ENCODE results near the gene ATP6V1G3. TPM values are rescaled to one million over a fixed set of nuclear protein-coding genes. Genes with fewer than 3 reads are reported as not detected.

ATP6V1G3 gene
- total RNA-seq, 4 donors from 2014 or later, result not detected

GRCh38 chr1:198575798-198576641 is 35.5 kb upstream of the ATP6V1G3 start:
- no peak overlapping the region for H3K4me3 ChIP-seq
- H3K4me1 ChIP-seq, result no peaks in the 10 kb centered on the region
- TF ChIP-seq CTCF (IDR thresholded peaks at IDR 0.05) (no peak), EP300 (IDR thresholded peaks at IDR 0.05) (no peak), POLR2A (IDR thresholded peaks at IDR 0.05) (no peak), POLR2AphosphoS5 (IDR thresholded peaks at IDR 0.05) (no peak)
- 90% methylated on average over 2 of the region's 2 CpGs for WGBS
- no peak overlapping the region for H3K27ac ChIP-seq
- no peak for DNase-seq (ENCODE audit: low spot score in 2 of 2)
- H3K36me3 ChIP-seq, result no peaks in the 10 kb centered on the region
- peaks cover 3% of the 10 kb centered on the region for H3K9me3 ChIP-seq
- no peaks in the 10 kb centered on the region for H3K27me3 ChIP-seq

GRCh38 chr1:198575292-198575691 is 34.8 kb upstream of the ATP6V1G3 start:
- Histone ChIP-seq H3K27ac (no peak overlapping the region), H3K36me3 (no peaks in the 10 kb centered on the region), H3K9me3 (no peaks in the 10 kb centered on the region), H3K4me3 (no peak overlapping the region), H3K4me1 (no peaks in the 10 kb centered on the region), H3K27me3 (no peaks in the 10 kb centered on the region)
- WGBS, result 61% methylated on average over 1 of the region's 1 CpG
- no peak for TF ChIP-seq POLR2A (IDR thresholded peaks at IDR 0.05)
- TF ChIP-seq EP300 (IDR thresholded peaks at IDR 0.05), result no peak
- no peak for TF ChIP-seq POLR2AphosphoS5 (IDR thresholded peaks at IDR 0.05)
- no peak for TF ChIP-seq CTCF (IDR thresholded peaks at IDR 0.05)
- no peak for DNase-seq (ENCODE audit: low spot score in 2 of 2)

- Histone ChIP-seq H3K36me3 (no peaks in the 10 kb centered on the region), H3K9me3 (no peaks in the 10 kb centered on the region), H3K4me1 (no peaks in the 10 kb centered on the region), H3K4me3 (no peak overlapping the region), H3K27ac (no peak overlapping the region), H3K27me3 (no peaks in the 10 kb centered on the region)
- no peak for DNase-seq (ENCODE audit: low spot score in 2 of 2)
- WGBS, result 89% methylated on average over 1 of the region's 1 CpG
- TF ChIP-seq CTCF (IDR thresholded peaks at IDR 0.05) (no peak), EP300 (IDR thresholded peaks at IDR 0.05) (no peak), POLR2A (IDR thresholded peaks at IDR 0.05) (no peak), POLR2AphosphoS5 (IDR thresholded peaks at IDR 0.05) (no peak)
These were observed 33.8 kb upstream of the ATP6V1G3 start for GRCh38 chr1:198574325-198574724.

- no peaks in the 10 kb centered on the region for H3K4me1 ChIP-seq
- no peaks in the 10 kb centered on the region for H3K9me3 ChIP-seq
- H3K27me3 ChIP-seq, result no peaks in the 10 kb centered on the region
- no peaks in the 10 kb centered on the region for H3K36me3 ChIP-seq
- DNase-seq (ENCODE audit: low spot score in 2 of 2), result no peak
- H3K27ac ChIP-seq, result no peak overlapping the region
- TF ChIP-seq POLR2AphosphoS5 (IDR thresholded peaks at IDR 0.05) (no peak), EP300 (IDR thresholded peaks at IDR 0.05) (no peak), POLR2A (IDR thresholded peaks at IDR 0.05) (no peak), CTCF (IDR thresholded peaks at IDR 0.05) (no peak)
- H3K4me3 ChIP-seq, result no peak overlapping the region
- 82% methylated on average over 1 of the region's 1 CpG for WGBS
These were observed 24.2 kb upstream of the ATP6V1G3 start for GRCh38 chr1:198564716-198565115.

GRCh38 chr1:198564157-198564556 is 23.7 kb upstream of the ATP6V1G3 start:
- H3K27me3 ChIP-seq, result no peaks in the 10 kb centered on the region
- no peaks in the 10 kb centered on the region for H3K36me3 ChIP-seq
- H3K9me3 ChIP-seq, result no peaks in the 10 kb centered on the region
- DNase-seq (ENCODE audit: low spot score in 2 of 2), result no peak
- no peak overlapping the region for H3K27ac ChIP-seq
- no peak overlapping the region for H3K4me3 ChIP-seq
- no peaks in the 10 kb centered on the region for H3K4me1 ChIP-seq
- TF ChIP-seq POLR2A (IDR thresholded peaks at IDR 0.05), result no peak
- no peak for TF ChIP-seq EP300 (IDR thresholded peaks at IDR 0.05)
- no peak for TF ChIP-seq POLR2AphosphoS5 (IDR thresholded peaks at IDR 0.05)
- no peak for TF ChIP-seq CTCF (IDR thresholded peaks at IDR 0.05)
